SJSA1 (cell line): ENCODE measurements around the gene ARHGEF26. TPM values are rescaled to one million over a fixed set of nuclear protein-coding genes. Genes with fewer than 3 reads are reported as not detected.

Experiments used
- DNase-seq, 2 experiments: peaks; one replicate each; pipeline ENCODE4 v3.0.0-alpha.2; 2015 to 2020; ENCODE audit warnings: low spot score in 2 of 2, low read depth in 1 of 2
- H3K27ac ChIP-seq: fragments of 250-450 bp; sonication (Bioruptor Pico); 2 replicates; pipeline ENCODE4 v1.5.1; 2020; ENCODE audit warnings: mild to moderate bottlenecking, moderate library complexity
- H3K27me3 ChIP-seq: fragments of 250-450 bp; sonication (Bioruptor Pico); replicated peaks from 2 replicates; pipeline ENCODE4 v1.5.1; 2020; ENCODE audit warnings: mild to moderate bottlenecking, moderate library complexity
- H3K36me3 ChIP-seq: fragments of 250-450 bp; sonication (Bioruptor Pico); 2 replicates; pipeline ENCODE4 v1.5.1; 2020; ENCODE audit warnings: mild to moderate bottlenecking
- H3K4me1 ChIP-seq: fragments of 250-450 bp; sonication (Bioruptor Pico); replicated peaks from 2 replicates; pipeline ENCODE4 v1.6.1; 2021; ENCODE audit warnings: mild to moderate bottlenecking
- H3K4me3 ChIP-seq: fragments of 250-450 bp; sonication (Bioruptor Pico); 2 replicates; pipeline ENCODE4 v1.5.1; 2020; ENCODE audit warnings: mild to moderate bottlenecking
- H3K9me3 ChIP-seq: fragments of 250-450 bp; sonication (Bioruptor Pico); replicated peaks from 2 replicates; pipeline ENCODE4 v1.5.1; 2020; ENCODE audit warnings: mild to moderate bottlenecking
- total RNA-seq: library from RNA; depleted of rRNA; stranded (reverse); fragments of >200 nt; shearing (Covaris generic); gene quantifications from 2 replicates; pipeline ENCODE4 v1.2.3, GENCODE V29; 2014

ARHGEF26 gene
- total RNA-seq, 1 experiment from 2014 or later = 12.0 TPM

DNA sequence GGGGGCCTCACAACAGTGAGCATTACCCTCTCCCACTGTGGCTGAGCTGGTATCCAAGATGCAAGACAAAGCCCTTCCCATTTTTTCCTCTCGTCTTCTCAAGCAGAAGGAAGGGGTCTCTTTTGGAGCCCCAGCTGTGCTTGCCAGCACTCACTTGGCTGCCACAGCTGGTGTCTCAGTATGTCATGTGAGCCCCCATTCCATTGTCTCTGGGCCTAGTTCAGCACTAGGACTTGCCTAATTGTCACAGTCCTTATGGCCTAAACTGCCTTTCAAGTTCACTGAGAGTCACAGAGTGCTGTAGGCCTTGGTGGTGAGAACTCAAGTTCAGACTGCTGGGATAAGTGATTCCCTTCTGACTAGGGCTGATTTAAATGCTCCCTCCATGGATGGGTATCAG is 89.8 kb downstream of the ARHGEF26 start:
- Histone ChIP-seq H3K27me3 (no peaks in the 10 kb centered on the region), H3K4me3 (no peak overlapping the region), H3K36me3 (peaks cover 17% of the 10 kb centered on the region), H3K27ac (no peak overlapping the region), H3K4me1 (no peaks in the 10 kb centered on the region), H3K9me3 (no peaks in the 10 kb centered on the region)
- DNase-seq = no peak

DNA sequence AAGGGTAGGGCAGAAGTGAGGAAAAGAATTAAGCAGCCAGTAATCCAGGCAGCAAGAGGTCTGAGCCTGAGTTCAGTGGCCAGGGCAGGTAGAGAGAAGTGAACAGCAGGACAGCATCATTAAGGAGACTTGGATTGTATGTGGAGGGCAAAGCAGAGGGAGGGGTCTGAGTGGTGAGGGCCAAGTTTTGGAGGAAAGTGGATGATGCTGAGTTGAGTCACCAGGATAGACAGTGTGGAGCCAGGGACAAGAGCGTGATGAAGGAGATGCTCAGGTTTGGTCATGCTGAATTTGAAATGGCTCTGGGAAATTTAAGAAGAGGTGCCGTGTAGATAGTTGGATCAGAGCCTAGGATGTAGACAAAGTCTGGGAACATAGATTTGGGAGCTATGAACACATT is 93.1 kb downstream of the ARHGEF26 start:
- Histone ChIP-seq H3K4me3 (no peak overlapping the region), H3K27me3 (no peaks in the 10 kb centered on the region), H3K9me3 (no peaks in the 10 kb centered on the region), H3K27ac (no peak overlapping the region), H3K36me3 (0 out of 2 replicates have a peak, but pooled peaks cover 2% of the 10 kb centered on the region), H3K4me1 (no peaks in the 10 kb centered on the region)
- DNase-seq = peak in 1 of 2 experiments; percentile 2

DNA sequence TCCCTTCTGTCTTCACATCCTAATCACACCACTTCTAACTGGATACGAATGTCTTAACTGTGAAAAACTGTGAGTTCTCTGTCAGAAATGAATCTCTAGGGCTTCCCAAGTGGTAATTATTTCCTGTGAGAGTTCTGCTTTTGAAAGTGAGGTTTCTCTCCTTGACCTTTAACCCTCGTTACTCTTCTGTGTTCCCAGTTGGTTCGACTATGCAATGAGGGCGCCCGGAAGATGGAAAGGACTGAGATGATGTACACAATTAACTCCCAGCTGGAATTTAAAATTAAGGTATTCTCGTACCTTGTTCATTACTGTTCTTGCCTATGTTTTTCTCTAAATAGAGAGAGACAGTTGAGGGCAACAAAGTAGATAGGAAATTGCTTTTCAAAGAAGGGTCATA is 96.5 kb downstream of the ARHGEF26 start:
- no peaks in the 10 kb centered on the region for H3K4me1 ChIP-seq

GRCh38 chr3:154218728-154219127 is 97.5 kb downstream of the ARHGEF26 start:
- H3K36me3 ChIP-seq = 0 out of 2 replicates have a peak, but pooled peaks cover 2% of the 10 kb centered on the region
- no peaks in the 10 kb centered on the region for H3K9me3 ChIP-seq
- no peak overlapping the region for H3K4me3 ChIP-seq
- no peak for DNase-seq
- H3K27ac ChIP-seq = no peak overlapping the region
- H3K4me1 ChIP-seq = no peaks in the 10 kb centered on the region
- no peaks in the 10 kb centered on the region for H3K27me3 ChIP-seq

More for the DNA sequence above, 96.5 kb downstream of the ARHGEF26 start:
- no peaks in the 10 kb centered on the region for H3K9me3 ChIP-seq
- 0 out of 2 replicates have a peak, but pooled peaks cover 2% of the 10 kb centered on the region for H3K36me3 ChIP-seq
- no peaks in the 10 kb centered on the region for H3K27me3 ChIP-seq
- H3K27ac ChIP-seq = no peak overlapping the region
- no peak overlapping the region for H3K4me3 ChIP-seq
- DNase-seq = no peak

- no peak overlapping the region for H3K27ac ChIP-seq
- no peak for DNase-seq
- H3K4me1 ChIP-seq = no peaks in the 10 kb centered on the region
- no peak overlapping the region for H3K4me3 ChIP-seq
- H3K9me3 ChIP-seq = no peaks in the 10 kb centered on the region
- H3K36me3 ChIP-seq = 0 out of 2 replicates have a peak, but pooled peaks cover 2% of the 10 kb centered on the region
- no peaks in the 10 kb centered on the region for H3K27me3 ChIP-seq
Observed at GRCh38 chr3:154220462-154220861, 99.3 kb downstream of the ARHGEF26 start.

DNA sequence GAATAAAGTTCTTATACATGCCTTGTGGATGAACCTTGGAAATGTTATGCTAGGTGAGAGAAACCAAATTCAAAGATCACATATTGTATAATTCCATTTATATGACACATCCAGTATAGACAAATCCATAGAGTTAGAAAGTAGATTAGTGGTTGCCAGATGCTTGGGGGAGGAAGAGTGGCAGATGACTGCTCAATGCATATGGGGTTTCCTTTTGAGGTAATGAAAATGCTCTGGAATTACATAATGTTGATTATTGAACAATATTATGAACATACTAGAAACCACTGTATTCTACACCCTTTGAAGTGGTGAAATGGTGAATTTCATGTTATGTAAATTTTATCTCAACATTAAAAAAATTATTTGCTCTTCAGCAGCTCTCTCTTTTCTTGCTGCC is 102.3 kb downstream of the ARHGEF26 start:
- no peak overlapping the region for H3K4me3 ChIP-seq
- peaks cover 2% of the 10 kb centered on the region; the same call in 1 of the 2 replicates for H3K4me1 ChIP-seq
- H3K27ac ChIP-seq = no peak overlapping the region
- no peak for DNase-seq
- no peaks in the 10 kb centered on the region for H3K9me3 ChIP-seq
- H3K36me3 ChIP-seq = 0 out of 2 replicates have a peak, but pooled peaks cover 2% of the 10 kb centered on the region
- no peaks in the 10 kb centered on the region for H3K27me3 ChIP-seq

DNA sequence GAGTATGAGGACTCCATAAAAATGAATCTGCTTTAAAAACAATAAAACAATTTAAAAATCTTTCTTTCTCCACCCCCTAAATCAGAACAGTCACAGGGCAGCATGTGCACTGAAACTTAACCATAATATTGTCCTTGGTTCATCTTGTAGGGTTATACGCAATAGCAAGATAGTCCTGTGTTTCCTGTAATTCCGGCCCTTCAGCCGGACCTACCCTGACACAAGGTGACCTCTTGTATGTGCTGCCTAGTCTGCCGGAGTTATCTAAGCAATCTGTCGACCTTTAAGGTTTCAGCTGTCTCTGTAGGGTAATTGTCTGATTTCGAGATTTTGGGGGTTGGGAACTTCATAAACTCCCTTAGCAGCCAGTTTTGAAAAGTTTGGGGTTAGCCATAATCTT is 103.2 kb downstream of the ARHGEF26 start:
- H3K27me3 ChIP-seq = no peaks in the 10 kb centered on the region
- no peaks in the 10 kb centered on the region for H3K9me3 ChIP-seq
- H3K36me3 ChIP-seq = 0 out of 2 replicates have a peak, but pooled peaks cover 3% of the 10 kb centered on the region
- no peak overlapping the region for H3K4me3 ChIP-seq
- no peak for DNase-seq
- no peak overlapping the region for H3K27ac ChIP-seq
- H3K4me1 ChIP-seq = peaks cover 5% of the 10 kb centered on the region; the same call in 1 of the 2 replicates

DNA sequence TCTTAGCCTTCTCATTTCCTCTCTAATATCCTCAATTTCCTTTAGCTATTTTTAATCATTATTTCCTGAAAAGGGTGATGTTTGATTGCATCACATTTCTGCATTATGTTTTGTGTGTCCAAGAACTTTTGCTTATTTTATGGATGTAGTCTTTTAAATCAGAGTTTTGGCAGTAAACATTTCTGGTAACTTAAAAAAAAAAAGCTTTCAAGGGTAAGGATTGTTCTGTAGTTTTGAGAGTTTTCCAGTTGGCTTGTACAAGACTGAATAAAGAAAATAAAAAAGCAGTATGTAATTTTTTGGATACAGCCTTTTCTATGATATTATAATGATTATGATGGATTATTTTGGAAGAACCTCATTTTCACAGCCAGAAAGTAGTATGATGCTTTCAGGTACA is 103.7 kb downstream of the ARHGEF26 start:
- Histone ChIP-seq H3K9me3 (no peaks in the 10 kb centered on the region), H3K27ac (no peak overlapping the region), H3K27me3 (no peaks in the 10 kb centered on the region), H3K36me3 (0 out of 2 replicates have a peak, but pooled peaks cover 5% of the 10 kb centered on the region), H3K4me1 (peaks cover 5% of the 10 kb centered on the region; the same call in 1 of the 2 replicates), H3K4me3 (no peak overlapping the region)
- DNase-seq = no peak

- no peak overlapping the region for H3K27ac ChIP-seq
- no peaks in the 10 kb centered on the region for H3K27me3 ChIP-seq
- 0 out of 2 replicates have a peak, but pooled peaks cover 5% of the 10 kb centered on the region for H3K36me3 ChIP-seq
- H3K4me3 ChIP-seq = no peak overlapping the region
- H3K9me3 ChIP-seq = no peaks in the 10 kb centered on the region
- DNase-seq = no peak
- H3K4me1 ChIP-seq = peaks cover 5% of the 10 kb centered on the region; the same call in 1 of the 2 replicates
Observed at GRCh38 chr3:154225536-154225935, 104.3 kb downstream of the ARHGEF26 start.

DNA sequence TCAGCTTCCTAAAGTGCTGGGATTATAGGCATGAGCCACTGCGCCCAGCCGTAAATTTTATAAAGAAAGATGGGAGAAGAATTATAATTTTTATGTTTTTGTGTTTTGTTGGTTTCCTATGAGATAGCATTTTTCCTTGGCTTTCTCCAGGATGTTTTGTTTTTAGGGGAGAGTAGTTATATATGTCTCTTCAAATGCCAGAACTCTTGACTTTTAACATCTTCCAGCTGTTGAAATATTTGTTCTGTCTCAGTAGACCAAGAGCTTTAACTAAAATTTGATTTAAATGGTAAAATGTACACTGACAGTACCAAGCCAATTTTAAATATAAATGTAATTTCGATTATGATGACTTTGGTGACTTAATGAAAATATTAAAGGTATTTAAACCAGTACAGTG is 106.3 kb downstream of the ARHGEF26 start:
- DNase-seq = no peak
- Histone ChIP-seq H3K9me3 (no peaks in the 10 kb centered on the region), H3K27ac (no peak overlapping the region), H3K36me3 (0 out of 2 replicates have a peak, but pooled peaks cover 5% of the 10 kb centered on the region), H3K4me1 (peaks cover 5% of the 10 kb centered on the region; the same call in 1 of the 2 replicates), H3K27me3 (no peaks in the 10 kb centered on the region), H3K4me3 (no peak overlapping the region)

DNA sequence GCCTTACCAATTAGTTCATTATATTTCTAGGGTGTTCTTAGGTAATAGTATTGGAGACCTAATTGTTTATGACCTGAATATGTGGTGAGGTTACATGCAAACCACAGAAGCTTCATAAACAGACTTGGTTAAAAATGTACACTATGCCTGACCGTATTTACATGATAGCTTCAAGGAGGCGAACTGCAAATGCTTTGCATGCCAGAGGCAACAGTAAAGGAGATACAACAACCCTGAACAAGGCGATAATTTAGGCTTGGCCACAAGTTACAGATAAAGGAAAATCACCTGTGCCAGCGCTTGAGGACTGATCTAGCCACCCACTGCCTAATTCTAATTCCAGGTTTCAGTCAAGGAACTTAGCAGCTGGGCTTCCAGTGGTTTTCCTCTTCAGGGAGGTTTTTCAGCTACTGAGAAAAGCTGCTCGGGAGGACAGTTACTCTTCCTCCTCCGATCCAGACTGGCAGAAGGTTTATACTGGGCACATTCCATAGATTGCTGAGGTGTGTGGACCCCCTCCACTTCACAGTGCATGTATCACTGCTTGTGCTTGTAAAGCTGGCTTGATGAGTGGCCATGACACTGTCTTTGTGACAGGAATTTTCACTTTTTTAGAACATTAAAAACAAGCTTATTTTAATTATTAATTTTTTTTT is 107.5 kb downstream of the ARHGEF26 start:
- Histone ChIP-seq H3K4me3 (no peak overlapping the region), H3K36me3 (0 out of 2 replicates have a peak, but pooled peaks cover 5% of the 10 kb centered on the region), H3K4me1 (peaks cover 5% of the 10 kb centered on the region; the same call in 1 of the 2 replicates), H3K27me3 (no peaks in the 10 kb centered on the region), H3K27ac (no peak overlapping the region), H3K9me3 (no peaks in the 10 kb centered on the region)
- peak in 1 of 2 experiments; percentile 21 for DNase-seq

DNA sequence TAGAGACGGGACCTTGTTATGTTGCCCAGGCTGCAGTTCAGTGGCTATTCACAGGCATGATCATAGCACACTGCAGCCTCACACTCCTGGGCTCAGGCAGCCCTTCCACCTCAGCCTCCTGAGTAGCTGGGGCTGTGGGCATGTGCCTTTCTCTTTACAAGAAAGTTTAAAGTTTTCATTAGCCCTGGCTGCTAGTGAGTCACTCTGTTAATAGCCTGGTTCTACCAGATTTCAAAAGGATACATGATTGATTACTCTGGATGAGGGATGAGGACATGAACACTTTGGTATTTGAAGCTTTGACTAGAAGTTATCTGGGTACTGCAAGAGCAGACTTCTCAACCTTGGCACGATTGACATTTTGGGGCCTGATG is 108.0 kb downstream of the ARHGEF26 start:
- Histone ChIP-seq H3K36me3 (0 out of 2 replicates have a peak, but pooled peaks cover 5% of the 10 kb centered on the region), H3K9me3 (no peaks in the 10 kb centered on the region), H3K27me3 (no peaks in the 10 kb centered on the region), H3K4me3 (no peak overlapping the region), H3K4me1 (peaks cover 5% of the 10 kb centered on the region; the same call in 1 of the 2 replicates), H3K27ac (no peak overlapping the region)
- no peak for DNase-seq

- Histone ChIP-seq H3K4me1 (no peaks in the 10 kb centered on the region), H3K9me3 (no peaks in the 10 kb centered on the region), H3K4me3 (no peak overlapping the region), H3K27me3 (no peaks in the 10 kb centered on the region), H3K36me3 (peaks cover 7% of the 10 kb centered on the region), H3K27ac (no peak overlapping the region)
- DNase-seq = no peak
Observed at GRCh38 chr3:154235330-154235729, 114.1 kb downstream of the ARHGEF26 start.

GRCh38 chr3:154236331-154236730 is 115.1 kb downstream of the ARHGEF26 start:
- no peak for DNase-seq

More at GRCh38 chr3:154236331-154236730, 115.1 kb downstream of the ARHGEF26 start:
- H3K27ac ChIP-seq = no peak overlapping the region
- H3K36me3 ChIP-seq = peaks cover 17% of the 10 kb centered on the region
- no peak overlapping the region for H3K4me3 ChIP-seq
- no peaks in the 10 kb centered on the region for H3K9me3 ChIP-seq
- H3K27me3 ChIP-seq = no peaks in the 10 kb centered on the region
- H3K4me1 ChIP-seq = no peaks in the 10 kb centered on the region
